ENCODE data around the gene ATF2.
"Not testable (repeated sequence)": the region's sequence is repeated elsewhere in the genome, so short reads cannot be mapped to it uniquely, and the experiment has no call there.

ATF2 gene

GRCh38 chr2:175164235-175164634 lies 3.8 kb downstream of the ATF2 start:
- no peak for DNase-seq

GRCh38 chr2:175158894-175159293 lies 9.1 kb downstream of the ATF2 start:
- no peak for DNase-seq

DNA sequence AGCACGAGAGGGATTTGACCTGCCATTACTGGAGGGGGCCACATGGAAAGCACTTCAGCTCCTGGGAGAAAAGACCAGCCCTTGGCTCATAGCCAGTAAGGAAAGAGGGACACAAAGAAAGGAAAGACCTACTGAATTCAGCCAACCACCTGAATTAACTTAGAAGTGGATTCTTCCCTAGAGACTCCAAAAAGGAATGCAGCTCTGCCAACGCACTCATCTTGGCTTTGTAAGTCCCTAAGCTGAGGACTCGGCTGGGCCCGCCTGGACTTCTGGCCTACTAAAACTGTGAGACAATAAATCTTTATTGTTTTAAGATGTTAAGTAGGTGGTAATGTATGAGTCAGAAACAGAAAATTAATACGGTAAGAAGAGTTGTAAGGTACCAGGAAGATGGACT lies 11.5 kb downstream of the ATF2 start:
- DNase-seq: no peak

DNA sequence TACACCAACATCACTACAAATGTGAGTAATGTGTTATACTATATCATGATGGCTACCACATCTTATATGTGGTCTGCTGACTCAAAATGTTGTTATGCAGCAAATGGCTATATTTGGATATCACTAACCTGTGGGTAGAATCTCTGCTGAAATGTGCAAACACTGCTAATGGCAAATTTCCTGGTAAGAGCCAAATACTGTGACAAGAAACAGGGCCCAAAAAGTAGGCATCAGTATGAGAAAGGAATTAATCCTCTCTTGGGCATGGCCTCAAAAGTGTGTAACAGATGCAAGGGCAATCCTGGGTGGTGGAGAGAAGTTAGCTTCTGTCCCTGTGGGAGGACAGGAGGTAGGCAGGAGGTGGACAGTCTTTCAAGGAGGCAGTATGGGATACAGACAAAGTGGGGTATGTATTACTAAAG lies 13.3 kb downstream of the ATF2 start:
- DNase-seq: no peak

- no peak for DNase-seq
These were observed 15.8 kb downstream of the ATF2 start for GRCh38 chr2:175152242-175152641.

DNA sequence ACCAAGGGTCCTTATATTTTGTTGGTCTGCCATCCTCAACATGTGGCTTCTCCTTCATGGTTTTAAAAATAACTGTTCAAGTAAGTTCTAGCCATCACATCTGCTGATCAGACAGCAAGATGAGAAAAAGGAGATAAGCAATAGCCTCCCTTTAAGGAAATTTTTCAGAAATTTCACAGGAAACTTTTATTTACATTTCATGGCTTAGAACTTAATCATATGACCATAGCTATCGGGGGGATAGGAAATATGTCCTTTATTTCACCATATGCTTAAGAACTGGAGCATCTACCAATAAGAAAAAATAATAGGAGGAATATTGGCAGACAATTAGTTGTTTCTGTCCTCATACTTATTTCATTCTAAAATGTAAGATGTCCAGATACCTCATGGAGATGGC lies 16.2 kb downstream of the ATF2 start:
- DNase-seq: no peak

- no peak for DNase-seq
These were observed 20.8 kb downstream of the ATF2 start for GRCh38 chr2:175147186-175147585.

DNA sequence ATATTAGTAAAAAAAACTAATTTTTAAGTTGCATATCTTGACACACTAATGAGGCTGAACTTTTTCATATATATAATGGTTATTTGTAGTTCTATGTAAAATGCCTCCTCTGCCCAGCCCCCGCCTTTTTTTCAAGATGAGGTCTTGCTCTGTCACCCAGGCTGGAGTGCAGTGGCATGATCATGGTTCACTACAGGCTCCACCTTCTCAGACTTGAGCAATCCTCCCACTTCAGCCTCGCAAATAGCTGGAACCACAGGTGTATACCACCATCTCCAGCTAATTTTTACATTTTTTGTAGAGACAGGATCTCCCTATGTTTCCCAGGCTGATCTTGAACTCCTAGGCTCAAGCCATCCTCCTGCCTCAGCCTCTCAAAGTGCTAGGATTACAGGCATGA lies 24.3 kb downstream of the ATF2 start:
- DNase-seq: no peak

DNA sequence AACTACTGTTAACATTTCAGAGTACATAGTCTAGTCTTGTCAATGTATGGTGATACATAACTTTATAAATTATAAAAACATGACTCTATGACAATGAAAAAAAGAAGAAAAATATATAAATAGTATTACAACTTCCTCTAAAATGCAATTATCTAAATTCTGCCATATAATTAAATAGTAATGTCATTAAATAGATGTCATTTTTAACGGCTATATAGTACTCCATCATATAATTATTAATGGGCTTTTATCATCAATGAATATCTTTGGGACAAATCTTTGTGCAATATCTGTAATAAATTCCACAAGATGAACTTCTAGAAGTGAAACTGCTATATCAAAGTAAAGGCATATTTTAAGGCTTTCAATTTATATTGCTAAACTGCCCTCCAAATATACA lies 24.8 kb downstream of the ATF2 start:
- no peak for DNase-seq

GRCh38 chr2:175140332-175140731 lies 27.7 kb downstream of the ATF2 start:
- no peak for DNase-seq

GRCh38 chr2:175137793-175138192 lies 30.2 kb downstream of the ATF2 start:
- no peak for DNase-seq

DNA sequence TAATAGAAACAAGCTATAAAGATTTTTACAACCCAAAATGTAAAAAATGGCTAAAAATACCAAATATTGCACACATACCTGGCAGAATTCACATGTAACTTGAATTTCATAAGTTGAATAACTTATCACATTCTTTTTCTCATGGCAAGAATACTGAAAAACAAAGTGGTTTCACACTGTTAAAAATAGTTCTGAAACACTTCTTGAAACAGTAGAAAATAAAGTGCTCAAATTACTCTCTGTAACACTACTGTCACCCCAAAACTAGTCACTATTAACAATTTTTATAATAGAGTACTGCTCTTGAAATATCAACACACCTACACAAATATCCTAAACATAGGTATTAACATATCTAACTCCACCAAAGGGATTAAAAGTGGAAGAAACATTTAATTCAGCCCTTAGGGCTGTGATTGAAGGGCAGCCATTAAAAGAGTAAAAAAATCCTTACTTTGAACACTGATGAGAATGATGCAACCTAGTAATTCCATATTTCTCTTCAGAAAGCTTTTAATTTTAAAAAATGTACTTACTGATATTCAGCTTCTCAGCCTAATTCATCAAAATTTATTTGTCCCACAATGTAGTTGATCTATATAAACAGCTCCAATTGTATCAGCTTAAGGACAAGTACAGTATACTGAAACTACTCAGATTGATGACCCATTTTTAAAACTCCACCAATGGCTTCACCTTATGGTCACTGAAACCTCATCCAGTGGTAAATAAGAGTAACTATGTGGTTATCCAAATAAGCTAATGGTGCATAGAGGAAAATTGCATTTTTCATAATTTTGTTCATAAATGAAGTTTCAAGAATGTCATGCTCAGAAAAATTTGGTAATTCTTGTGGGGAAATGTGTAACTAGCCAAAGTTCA lies 31.4 kb downstream of the ATF2 start:
- no peak for DNase-seq

DNA sequence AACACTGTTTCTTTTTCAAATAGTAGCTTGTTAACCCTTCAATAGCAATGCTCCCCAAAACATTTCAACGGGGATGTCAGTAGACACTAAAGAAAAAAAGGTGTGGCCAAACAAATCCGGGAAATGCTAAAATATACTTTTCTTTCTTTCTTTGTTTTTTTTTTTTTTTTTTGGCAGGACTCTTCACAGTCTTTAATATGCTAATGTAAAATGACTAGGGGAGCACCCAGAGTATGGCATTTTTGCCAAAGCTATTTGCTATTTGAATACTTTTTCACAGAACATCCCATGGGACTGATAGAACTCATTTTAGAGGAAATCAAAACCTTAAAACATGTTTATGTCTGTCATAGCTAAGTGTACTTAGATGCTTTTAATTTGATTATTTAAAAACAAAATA lies 32.1 kb downstream of the ATF2 start:
- DNase-seq: no peak

GRCh38 chr2:175135177-175135576 lies 32.8 kb downstream of the ATF2 start:
- DNase-seq: no peak

GRCh38 chr2:175131252-175131651 lies 36.8 kb downstream of the ATF2 start:
- DNase-seq: no peak

- DNase-seq: no peak
These were observed 41.3 kb downstream of the ATF2 start for GRCh38 chr2:175126661-175127060.

GRCh38 chr2:175123254-175123653 lies 44.7 kb downstream of the ATF2 start:
- no peak for DNase-seq

- peak; percentile 22 for DNase-seq
These were observed 56.8 kb downstream of the ATF2 start for GRCh38 chr2:175111200-175111657.

DNA sequence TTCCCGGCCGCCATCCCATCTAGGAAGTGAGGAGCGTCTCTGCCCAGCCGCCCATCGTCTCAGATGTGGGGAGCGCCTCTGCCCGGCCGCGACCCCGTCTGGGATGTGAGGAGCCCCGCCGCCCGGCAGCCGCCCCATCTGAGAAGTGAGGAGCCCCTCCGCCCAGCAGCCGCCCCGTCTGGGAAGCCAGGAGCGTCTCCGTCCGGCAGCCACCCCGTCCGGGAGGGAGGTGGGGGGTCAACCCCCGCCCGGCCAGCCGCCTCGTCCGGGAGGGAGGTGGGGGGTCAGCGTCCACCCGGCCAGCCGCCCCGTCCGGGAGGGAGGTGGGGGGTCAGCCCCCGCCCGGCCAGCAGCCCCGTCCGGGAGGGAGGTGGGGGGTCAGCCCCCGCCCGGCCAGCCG lies 59.9 kb downstream of the ATF2 start:
- DNase-seq: not testable (repeated sequence)

DNA sequence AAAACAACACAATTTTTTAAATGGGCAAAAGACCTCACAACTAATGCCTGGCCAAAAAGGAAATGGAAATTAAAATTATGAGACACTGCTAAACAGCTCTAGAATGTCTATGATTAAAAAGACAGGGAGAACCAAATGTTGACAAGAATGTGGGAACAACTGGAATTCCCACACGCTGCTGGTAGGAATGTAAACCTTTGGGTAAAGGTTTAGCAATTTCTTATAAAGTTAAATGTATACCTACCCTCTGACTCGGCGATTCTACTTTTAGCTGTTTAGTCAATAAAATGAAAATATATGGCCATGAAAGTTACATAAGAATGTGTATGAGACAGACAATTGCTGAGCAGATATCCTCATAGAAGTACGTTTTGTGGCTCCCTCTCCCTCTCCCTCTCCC lies 60.9 kb downstream of the ATF2 start:
- no peak for DNase-seq

- DNase-seq: no peak
These were observed 64.8 kb downstream of the ATF2 start for GRCh38 chr2:175103191-175103590.

DNA sequence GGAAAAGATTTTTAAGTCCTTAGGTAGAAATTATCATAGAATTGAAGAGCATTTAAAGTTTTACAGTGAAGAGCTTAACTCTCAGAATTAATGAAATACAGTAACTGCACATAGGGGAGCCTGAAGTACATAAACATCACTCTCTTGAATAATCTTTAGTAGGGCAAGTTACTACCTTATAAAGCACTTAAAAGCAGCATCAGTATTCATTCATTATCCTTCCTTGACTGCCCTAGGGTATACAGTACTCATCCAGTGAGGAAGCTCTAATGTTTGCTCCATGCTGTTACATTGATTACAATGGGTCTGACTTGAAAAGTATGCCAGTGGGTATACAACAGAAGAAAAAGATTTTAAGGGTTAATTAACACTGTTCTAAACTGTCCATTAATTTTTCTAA lies 66.5 kb downstream of the ATF2 start:
- no peak for DNase-seq

GRCh38 chr2:175097297-175097696 lies 70.7 kb downstream of the ATF2 start:
- DNase-seq: no peak

DNA sequence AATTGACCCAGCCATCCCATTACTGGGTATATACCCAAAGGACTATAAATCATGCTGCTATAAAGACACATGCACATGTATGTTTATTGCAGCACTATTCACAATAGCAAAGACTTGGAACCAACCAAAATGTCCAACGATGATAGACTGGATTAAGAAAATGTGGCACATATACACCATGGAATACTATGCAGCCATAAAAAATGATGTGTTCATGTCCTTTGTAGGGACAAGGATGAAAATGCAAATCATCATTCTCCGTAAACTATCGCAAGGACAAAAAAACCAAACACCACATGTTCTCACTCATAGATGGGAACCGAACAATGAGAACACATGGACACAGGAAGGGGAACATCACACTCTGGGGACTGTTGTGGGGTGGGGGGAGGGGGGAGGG lies 83.9 kb downstream of the ATF2 start:
- DNase-seq: not testable (repeated sequence)

- DNase-seq: no peak
These were observed 87.5 kb downstream of the ATF2 start for GRCh38 chr2:175080479-175080878.

Measured in NCI-H2029 (cell line).